Measurements from ENCODE around the gene ENPP3. TPM values are rescaled to one million over a fixed set of nuclear protein-coding genes. Genes with fewer than 3 reads are reported as not detected.

ENPP3 gene
- total and polyA plus RNA-seq, 2 experiments from 2014 or later, result 0.98 to 2.7 TPM

GRCh38 chr6:131764350-131764749 is 127.2 kb downstream of the ENPP3 start:
- Histone ChIP-seq H3K79me2 (no peaks in the 10 kb centered on the region), H3K4me1 (ENCODE audit: insufficient read depth) (peaks cover 7% of the 10 kb centered on the region), H3K27me3 (no peaks in the 10 kb centered on the region), H3K9me2 (replicated peaks; ENCODE audit: insufficient read depth) (no peaks in the 10 kb centered on the region), H4K20me1 (ENCODE audit: insufficient read depth, poor library complexity, severe bottlenecking) (no peaks in the 10 kb centered on the region), H3K4me3 (no peak overlapping the region), H3K4me2 (no peak overlapping the region), H3K27ac (no peak overlapping the region), H3K9me3 (ENCODE audit: low read depth) (no peaks in the 10 kb centered on the region), H3K36me3 (replicated peaks; ENCODE audit: insufficient read depth, low read depth) (no peaks in the 10 kb centered on the region), H2AFZ (no peak overlapping the region)
- DNase-seq (ENCODE audit: low spot score), result no peak
- TF ChIP-seq CTCF (IDR thresholded peaks at IDR 0.05; ENCODE audit: poor library complexity), result no peak
- TF ChIP-seq EZH2phosphoT487 (IDR thresholded peaks at IDR 0.05; ENCODE audit: low read depth, severe bottlenecking, unreplicated experiment), result no peak
- 80% methylated on average over 4 of the region's 4 CpGs for WGBS (ENCODE audit: low lambda C conversion rate, missing lambda C conversion rate)

- Histone ChIP-seq H3K79me2 (no peaks in the 10 kb centered on the region), H4K20me1 (ENCODE audit: insufficient read depth, poor library complexity, severe bottlenecking) (no peaks in the 10 kb centered on the region), H2AFZ (no peak overlapping the region), H3K4me1 (ENCODE audit: insufficient read depth) (peaks cover 7% of the 10 kb centered on the region), H3K27ac (peak overlapping the region; percentile 13), H3K36me3 (replicated peaks; ENCODE audit: insufficient read depth, low read depth) (no peaks in the 10 kb centered on the region), H3K27me3 (no peaks in the 10 kb centered on the region), H3K4me3 (no peak overlapping the region), H3K9me2 (replicated peaks; ENCODE audit: insufficient read depth) (no peaks in the 10 kb centered on the region), H3K9me3 (ENCODE audit: low read depth) (no peaks in the 10 kb centered on the region), H3K4me2 (no peak overlapping the region)
- 64% methylated on average over 9 of the region's 9 CpGs for WGBS (ENCODE audit: low lambda C conversion rate, missing lambda C conversion rate)
- DNase-seq (ENCODE audit: low spot score), result no peak
- TF ChIP-seq EZH2 (IDR thresholded peaks at IDR 0.05; ENCODE audit: borderline replicate concordance) (no peak), EZH2phosphoT487 (IDR thresholded peaks at IDR 0.05; ENCODE audit: low read depth, severe bottlenecking, unreplicated experiment) (no peak), CTCF (IDR thresholded peaks at IDR 0.05; ENCODE audit: poor library complexity) (no peak)
Observed at GRCh38 chr6:131765081-131765803, 128.1 kb downstream of the ENPP3 start.

GRCh38 chr6:131765804-131766135 is 128.7 kb downstream of the ENPP3 start:
- no peaks in the 10 kb centered on the region for H3K9me3 ChIP-seq (ENCODE audit: low read depth)
- no peak overlapping the region for H3K4me2 ChIP-seq
- H3K27me3 ChIP-seq, result no peaks in the 10 kb centered on the region
- no peaks in the 10 kb centered on the region for H3K79me2 ChIP-seq
- no peaks in the 10 kb centered on the region for H3K36me3 ChIP-seq (replicated peaks; ENCODE audit: insufficient read depth, low read depth)
- WGBS (ENCODE audit: low lambda C conversion rate, missing lambda C conversion rate), result 78% methylated on average over 4 of the region's 4 CpGs
- TF ChIP-seq EZH2 (IDR thresholded peaks at IDR 0.05; ENCODE audit: borderline replicate concordance), result no peak
- no peak for TF ChIP-seq CTCF (IDR thresholded peaks at IDR 0.05; ENCODE audit: poor library complexity)
- no peak for TF ChIP-seq EZH2phosphoT487 (IDR thresholded peaks at IDR 0.05; ENCODE audit: low read depth, severe bottlenecking, unreplicated experiment)
- no peaks in the 10 kb centered on the region for H4K20me1 ChIP-seq (ENCODE audit: insufficient read depth, poor library complexity, severe bottlenecking)
- peak overlapping the region; percentile 13 for H3K27ac ChIP-seq
- no peak for DNase-seq (ENCODE audit: low spot score)
- H3K4me3 ChIP-seq, result no peak overlapping the region
- H3K9me2 ChIP-seq (replicated peaks; ENCODE audit: insufficient read depth), result no peaks in the 10 kb centered on the region
- peaks cover 7% of the 10 kb centered on the region for H3K4me1 ChIP-seq (ENCODE audit: insufficient read depth)
- H2AFZ ChIP-seq, result no peak overlapping the region

All from hepatocyte (in vitro differentiated cells).